HG03342 (cell line): ENCODE measurements around the gene CMTM2.
"Not testable (repeated sequence)": the region's sequence is repeated elsewhere in the genome, so short reads cannot be mapped to it uniquely, and the experiment has no call there.

Experiments
- ATAC-seq: cut with Tn5 transposase; IDR thresholded peaks from one replicate; pipeline ENCODE4 v1.9.1; 2021; ENCODE audit warnings: mild to moderate bottlenecking, moderate library complexity; ENCODE audit not compliant: unreplicated experiment

CMTM2 gene

DNA sequence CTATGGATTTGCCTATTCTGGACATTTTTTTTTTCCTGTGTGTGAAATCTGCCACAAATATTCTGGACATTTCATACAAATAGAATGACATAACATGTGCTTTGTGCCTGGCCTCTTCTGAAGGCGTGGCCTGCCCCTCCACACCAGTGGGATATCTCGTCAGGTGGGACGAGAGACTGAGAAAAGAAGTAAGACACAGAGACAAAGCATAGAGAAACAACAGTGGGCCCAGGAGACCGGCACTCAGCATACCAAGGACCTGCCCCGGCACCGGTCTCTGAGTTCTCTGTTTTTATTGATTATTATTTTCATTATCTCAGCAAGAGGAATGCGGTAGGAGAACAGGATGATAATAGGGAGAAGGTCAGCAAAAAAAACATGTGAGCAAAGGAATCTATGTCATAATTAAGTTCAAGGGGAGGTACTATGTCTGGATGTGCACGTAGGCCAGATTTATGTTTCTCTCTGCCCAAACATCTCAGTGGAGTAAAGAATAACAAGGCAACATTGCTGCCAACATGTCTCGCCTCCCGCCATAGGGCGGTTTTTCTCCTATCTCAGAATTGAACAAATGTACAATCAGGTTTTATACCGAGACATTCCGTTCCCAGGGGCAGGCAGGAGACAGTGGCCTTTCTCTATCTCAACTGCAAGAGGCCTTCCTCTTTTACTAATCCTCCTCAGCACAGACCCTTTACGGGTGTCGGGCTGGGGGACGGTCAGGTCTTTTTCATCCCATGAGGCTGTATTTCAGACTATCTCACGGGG lies 48.5 kb downstream of the CMTM2 start:
- ATAC-seq: not testable (repeated sequence)

DNA sequence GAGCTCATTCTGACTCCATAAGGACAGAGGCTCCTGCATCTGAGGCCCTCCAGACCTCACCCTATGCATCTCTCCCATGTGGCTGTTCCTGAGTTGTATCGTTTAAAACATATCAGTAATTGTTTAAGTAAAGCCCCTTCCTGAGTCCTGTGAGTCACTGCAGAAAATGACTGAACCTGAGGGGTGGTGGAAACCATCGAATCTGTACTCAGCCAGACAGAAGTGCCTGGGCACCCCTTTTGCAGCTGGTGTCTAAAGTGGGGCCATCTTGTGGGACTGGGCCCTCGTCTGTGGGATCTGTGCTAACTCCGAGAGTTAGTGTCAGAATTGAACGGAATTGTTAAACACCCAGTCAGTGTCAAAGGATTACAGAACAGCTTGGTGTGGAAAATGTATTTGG lies 50.6 kb downstream of the CMTM2 start:
- ATAC-seq: no peak

DNA sequence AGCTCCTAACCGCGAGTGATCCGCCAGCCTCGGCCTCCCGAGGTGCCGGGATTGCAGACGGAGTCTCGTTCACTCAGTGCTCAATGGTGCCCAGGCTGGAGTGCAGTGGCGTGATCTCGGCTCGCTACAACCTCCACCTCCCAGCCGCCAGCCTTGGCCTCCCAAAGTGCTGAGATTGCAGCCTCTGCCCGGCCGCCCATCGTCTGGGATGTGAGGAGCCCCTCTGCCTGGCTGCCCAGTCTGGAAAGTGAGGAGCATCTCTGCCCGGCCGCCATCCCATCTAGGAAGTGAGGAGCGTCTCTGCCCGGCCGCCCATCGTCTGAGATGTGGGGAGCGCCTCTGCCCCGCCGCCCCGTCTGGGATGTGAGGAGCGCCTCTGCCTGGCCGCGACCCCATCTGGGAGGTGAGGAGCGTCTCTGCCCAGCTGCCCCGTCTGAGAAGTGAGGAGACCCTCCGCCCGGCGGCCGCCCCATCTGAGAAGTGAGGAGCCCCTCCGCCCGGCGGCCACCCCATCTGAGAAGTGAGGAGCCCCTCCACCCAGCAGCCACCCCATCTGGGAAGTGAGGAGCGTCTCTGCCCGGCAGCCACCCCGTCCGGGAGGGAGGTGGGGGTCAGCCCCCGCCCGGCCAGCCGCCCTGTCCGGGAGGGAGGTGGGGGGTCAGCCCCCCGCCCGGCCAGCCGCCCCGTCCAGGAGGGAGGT lies 51.4 kb downstream of the CMTM2 start:
- not testable (repeated sequence) for ATAC-seq

DNA sequence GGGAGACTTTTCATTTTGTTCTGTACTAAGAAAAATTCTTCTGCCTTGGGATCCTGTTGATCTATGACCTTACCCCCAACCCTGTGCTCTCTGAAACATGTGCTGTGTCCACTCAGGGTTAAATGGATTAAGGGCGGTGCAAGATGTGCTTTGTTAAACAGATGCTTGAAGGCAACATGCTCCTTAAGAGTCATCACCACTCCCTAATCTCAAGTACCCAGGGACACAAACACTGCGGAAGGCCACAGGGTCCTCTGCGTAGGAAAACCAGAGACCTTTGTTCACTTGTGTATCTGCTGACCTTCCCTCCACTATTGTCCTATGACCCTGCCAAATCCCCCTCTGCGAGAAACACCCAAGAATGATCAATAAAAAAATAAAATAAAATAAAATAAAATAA lies 52.3 kb downstream of the CMTM2 start:
- ATAC-seq: not testable (repeated sequence)

DNA sequence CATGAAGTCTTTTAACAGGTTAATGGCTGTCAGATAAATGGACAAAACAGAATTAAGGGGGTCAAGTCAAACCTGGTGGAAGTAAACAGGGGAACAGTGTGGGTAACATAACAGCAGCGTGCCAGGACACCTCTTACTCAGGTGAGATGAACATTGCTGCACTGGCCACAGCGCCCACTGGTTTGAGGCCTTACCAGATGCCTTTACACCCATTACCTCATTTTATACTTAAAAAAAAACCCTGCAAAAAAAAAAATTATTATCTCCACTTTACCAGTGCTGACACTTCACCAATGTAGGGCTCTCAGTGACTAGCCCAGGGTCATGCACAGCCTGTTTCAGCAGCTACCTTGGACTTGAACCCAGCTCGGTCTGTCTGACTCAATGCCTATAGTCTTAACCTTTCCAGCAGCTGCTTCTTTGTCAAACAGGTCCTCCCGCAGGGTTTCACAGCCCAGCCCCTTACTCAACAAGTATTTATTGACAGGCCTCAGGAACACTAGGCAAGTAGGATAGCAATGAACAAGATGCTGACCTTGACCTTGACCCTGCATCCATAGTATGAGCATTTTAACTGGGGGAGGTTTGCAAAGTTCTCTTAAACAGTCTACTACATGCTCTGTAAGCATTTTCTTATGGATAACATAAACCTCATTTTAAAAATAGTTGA lies 55.4 kb downstream of the CMTM2 start:
- ATAC-seq: no peak

DNA sequence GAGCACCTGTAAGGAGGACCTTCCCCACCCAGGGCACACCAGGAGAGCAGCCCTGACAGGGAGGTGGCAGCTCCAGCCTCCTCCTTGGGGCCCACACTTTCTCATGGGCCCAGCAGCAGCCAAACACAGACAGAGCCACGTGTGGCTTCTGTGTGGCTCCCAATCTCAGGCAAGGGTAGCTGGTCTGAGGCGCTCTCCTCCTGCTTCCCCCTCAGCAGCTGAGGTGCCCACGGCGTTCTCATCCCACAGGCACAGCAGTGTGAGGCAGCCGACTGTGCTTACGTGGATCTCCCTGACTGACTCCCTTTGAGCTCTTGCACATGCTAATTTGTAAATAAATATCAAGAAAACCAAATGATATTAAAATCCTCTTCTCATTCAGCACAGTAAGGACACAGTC lies 56.1 kb downstream of the CMTM2 start:
- ATAC-seq: no peak

DNA sequence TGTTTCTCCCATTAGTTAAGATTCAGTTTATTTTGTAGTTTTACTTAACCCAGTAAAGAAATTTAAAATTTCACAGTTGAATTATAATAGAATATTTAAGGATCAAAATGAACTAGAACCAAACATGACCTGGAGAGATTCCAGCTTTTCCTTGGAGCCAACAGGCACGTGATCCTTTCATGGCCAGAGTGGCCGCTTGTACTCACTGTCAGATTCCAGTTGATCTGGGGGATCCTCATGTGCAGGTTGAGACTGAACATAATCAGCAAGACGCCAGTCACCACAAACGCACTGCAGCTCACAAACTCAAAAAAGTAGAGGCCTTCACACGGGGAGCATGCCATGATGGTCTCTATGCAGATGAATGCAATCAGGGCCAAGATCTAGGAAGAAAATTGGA lies 56.9 kb downstream of the CMTM2 start:
- ATAC-seq: no peak

DNA sequence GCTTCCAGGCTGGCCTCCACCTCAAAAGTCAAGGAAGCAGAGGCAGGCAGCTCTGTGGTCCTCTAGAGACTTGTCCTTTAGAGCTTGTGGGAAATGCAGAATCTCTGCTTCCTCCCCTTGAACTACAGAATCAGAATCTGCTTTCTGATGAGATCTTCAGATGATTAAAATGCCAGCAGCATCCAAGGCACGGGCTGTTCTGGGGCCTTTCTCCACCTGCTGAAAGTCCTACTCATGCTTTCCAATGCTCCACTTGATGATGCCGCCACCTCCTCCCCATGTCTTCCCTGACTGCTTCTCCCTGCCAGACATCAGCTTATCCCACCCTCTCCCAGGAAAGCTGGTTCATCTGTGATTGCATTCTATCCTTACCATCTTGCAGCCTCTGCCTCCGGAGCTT lies 58.5 kb downstream of the CMTM2 start:
- ATAC-seq: no peak
